HG03354 (cell line): ENCODE data around the gene PDE8B.

Source experiments
- ATAC-seq: cut with Tn5 transposase; IDR thresholded peaks from one replicate; pipeline ENCODE4 v1.9.1; 2021; ENCODE audit warnings: mild to moderate bottlenecking; ENCODE audit not compliant: unreplicated experiment, poor library complexity, severe bottlenecking

The PDE8B gene

GRCh38 chr5:77186652-77187370 is 23.7 kb upstream of the PDE8B start:
- no peak for ATAC-seq

GRCh38 chr5:77189421-77189820 is 21.1 kb upstream of the PDE8B start:
- no peak for ATAC-seq

- ATAC-seq, result no peak
Measured at GRCh38 chr5:77192441-77193050, 17.9 kb upstream of the PDE8B start.

- no peak for ATAC-seq
Measured at GRCh38 chr5:77194762-77195161, 15.7 kb upstream of the PDE8B start.

- no peak for ATAC-seq
Measured at GRCh38 chr5:77197840-77198554, 12.5 kb upstream of the PDE8B start.

- ATAC-seq, result no peak
Measured at GRCh38 chr5:77200663-77201062, 9.8 kb upstream of the PDE8B start.

- ATAC-seq, result no peak
Measured at GRCh38 chr5:77202145-77202544, 8.3 kb upstream of the PDE8B start.

- ATAC-seq, result no peak
Measured at GRCh38 chr5:77204967-77205366, 5.5 kb upstream of the PDE8B start.

GRCh38 chr5:77208507-77209163 is 1.8 kb upstream of the PDE8B start:
- ATAC-seq, result no peak

GRCh38 chr5:77209495-77210090 is 887 bp upstream of the PDE8B start:
- ATAC-seq, result no peak

GRCh38 chr5:77210964-77211690 is 647 bp downstream of the PDE8B start:
- ATAC-seq, result no peak

- no peak for ATAC-seq
Measured at GRCh38 chr5:77211691-77212047, 1.2 kb downstream of the PDE8B start.

GRCh38 chr5:77213601-77214000 is 3.1 kb downstream of the PDE8B start:
- no peak for ATAC-seq

GRCh38 chr5:77214151-77214550 is 3.7 kb downstream of the PDE8B start:
- ATAC-seq, result no peak

- no peak for ATAC-seq
Measured at GRCh38 chr5:77218263-77218662, 7.8 kb downstream of the PDE8B start.

GRCh38 chr5:77221115-77221514 is 10.6 kb downstream of the PDE8B start:
- ATAC-seq, result no peak

- ATAC-seq, result no peak
Measured at GRCh38 chr5:77222722-77223121, 12.2 kb downstream of the PDE8B start.

- ATAC-seq, result no peak
Measured at GRCh38 chr5:77223653-77224052, 13.2 kb downstream of the PDE8B start.

GRCh38 chr5:77224672-77225355 is 14.3 kb downstream of the PDE8B start:
- ATAC-seq, result no peak
